HG03558 (cell line): ENCODE results near the gene IKZF1.

Source experiments
- ATAC-seq: cut with Tn5 transposase; IDR thresholded peaks from one replicate; pipeline ENCODE4 v1.9.1; 2021; ENCODE audit warnings: moderate number of reproducible peaks; ENCODE audit not compliant: unreplicated experiment; ENCODE audit errors: extremely low read depth

The IKZF1 gene

DNA sequence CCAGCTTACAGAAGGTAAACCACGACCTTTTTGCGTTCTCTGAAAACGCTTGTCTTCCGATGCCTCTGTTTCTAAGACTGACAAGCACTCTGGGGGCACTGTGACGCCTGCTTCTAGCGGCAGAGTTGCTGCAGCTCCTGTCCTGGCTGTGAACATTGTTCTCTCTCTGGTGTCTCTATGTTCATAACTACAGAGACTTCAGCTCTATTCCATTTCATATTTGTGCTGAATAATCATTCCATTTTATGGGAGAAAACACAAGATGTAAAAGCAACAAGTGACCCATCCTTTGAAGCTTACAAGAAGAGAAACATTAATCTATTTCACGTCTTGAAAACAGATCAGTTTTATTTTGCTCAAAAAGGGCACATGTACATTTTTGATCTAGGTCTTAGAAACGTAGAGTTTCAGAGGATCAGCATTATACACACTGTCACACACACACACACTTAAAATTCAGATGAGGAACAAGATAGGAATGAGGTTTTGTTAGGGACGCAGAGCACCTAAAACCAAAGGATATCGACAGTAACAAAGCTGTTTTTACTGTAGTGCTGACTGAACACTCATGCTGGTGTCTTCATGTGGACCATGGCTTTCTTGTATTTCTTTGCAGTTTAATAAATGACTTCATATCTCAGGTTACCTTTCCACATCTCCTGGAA is 3.0 kb downstream of the IKZF1 start:
- no peak for ATAC-seq

- no peak for ATAC-seq
Observed at GRCh38 chr7:50308203-50308531, 3.7 kb downstream of the IKZF1 start.

- no peak for ATAC-seq
Observed at GRCh38 chr7:50308532-50309385, 4.2 kb downstream of the IKZF1 start.

GRCh38 chr7:50309721-50310120 is 5.2 kb downstream of the IKZF1 start:
- no peak for ATAC-seq

GRCh38 chr7:50310361-50310760 is 5.8 kb downstream of the IKZF1 start:
- no peak for ATAC-seq

DNA sequence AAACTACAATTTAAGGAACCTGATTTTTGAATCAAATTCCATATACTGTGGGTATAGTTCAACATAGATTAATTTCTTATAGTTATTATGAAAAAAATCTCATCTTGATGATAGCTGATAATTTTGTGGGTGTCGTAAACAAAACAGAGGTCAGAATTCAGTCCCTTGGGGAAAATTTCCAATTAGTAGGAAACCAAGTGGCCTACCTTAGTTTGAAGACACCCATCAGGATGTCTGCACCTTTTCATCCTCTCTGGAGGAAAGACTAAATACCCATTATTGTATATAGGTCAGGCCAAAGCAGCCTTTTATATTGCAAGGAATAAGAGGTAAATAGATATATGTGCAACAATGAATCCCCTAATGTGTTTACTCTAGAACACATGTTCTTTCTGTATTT is 6.4 kb downstream of the IKZF1 start:
- ATAC-seq, result no peak

GRCh38 chr7:50312250-50313162 is 8.0 kb downstream of the IKZF1 start:
- no peak for ATAC-seq

DNA sequence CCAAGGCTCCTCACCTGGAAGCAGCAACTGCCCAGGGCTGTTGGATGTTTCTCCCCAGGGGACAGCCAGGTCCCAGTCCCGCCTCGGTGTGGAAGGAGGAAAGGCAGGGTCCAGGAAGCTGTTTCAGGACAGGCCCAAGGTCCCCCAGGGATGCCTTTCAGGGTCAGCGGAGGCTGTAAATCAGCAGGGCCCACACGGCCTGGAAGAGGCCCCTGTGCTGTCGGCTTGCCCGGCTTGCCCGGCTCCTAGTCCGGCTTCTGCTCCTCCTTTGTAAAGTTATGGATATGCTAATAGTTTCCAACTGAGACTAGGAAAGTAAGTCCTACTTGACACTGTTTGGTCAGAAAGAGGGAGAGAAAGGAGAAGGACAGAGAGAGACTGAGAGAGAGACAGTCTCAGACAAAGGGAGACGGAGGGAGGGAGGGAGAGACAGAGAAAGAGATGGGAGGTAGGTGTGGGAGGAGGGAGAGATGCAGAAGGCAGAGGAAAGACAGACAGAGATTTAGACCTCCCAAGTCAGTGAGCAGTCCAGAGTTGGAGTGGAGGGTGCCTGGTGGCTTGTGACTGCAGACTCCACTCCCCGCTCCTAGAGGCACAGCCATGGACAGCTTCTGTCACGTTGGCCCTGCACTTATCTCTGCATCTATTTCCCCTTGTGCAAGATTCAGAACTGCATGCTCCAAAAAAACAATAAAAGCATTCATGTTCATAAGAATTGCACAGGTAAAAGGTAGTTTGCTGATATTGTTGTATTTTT is 10.5 kb downstream of the IKZF1 start:
- no peak for ATAC-seq

GRCh38 chr7:50315739-50316671 is 11.5 kb downstream of the IKZF1 start:
- ATAC-seq, result no peak

DNA sequence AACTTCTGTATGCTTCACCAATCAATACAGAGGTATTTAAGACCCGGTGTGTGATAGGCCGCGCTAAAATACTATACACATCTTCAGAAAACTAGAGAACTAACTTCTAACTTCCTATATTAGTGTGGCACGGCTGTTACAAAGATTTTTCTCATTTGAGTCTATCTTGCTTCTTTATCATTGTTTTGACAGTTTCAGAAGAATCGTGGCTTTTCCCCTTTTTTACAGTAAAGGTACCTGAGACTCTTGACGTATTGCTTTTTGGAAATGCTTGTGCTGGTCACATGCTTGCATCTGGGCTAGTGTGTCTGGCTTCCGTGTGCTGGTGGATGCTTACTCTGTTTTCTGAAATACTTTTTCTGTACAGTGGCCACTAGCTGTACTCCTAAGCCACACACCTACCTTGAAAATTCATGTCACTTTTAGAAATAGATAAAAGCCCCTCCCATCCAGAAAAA is 12.7 kb downstream of the IKZF1 start:
- peak; percentile 45 for ATAC-seq

DNA sequence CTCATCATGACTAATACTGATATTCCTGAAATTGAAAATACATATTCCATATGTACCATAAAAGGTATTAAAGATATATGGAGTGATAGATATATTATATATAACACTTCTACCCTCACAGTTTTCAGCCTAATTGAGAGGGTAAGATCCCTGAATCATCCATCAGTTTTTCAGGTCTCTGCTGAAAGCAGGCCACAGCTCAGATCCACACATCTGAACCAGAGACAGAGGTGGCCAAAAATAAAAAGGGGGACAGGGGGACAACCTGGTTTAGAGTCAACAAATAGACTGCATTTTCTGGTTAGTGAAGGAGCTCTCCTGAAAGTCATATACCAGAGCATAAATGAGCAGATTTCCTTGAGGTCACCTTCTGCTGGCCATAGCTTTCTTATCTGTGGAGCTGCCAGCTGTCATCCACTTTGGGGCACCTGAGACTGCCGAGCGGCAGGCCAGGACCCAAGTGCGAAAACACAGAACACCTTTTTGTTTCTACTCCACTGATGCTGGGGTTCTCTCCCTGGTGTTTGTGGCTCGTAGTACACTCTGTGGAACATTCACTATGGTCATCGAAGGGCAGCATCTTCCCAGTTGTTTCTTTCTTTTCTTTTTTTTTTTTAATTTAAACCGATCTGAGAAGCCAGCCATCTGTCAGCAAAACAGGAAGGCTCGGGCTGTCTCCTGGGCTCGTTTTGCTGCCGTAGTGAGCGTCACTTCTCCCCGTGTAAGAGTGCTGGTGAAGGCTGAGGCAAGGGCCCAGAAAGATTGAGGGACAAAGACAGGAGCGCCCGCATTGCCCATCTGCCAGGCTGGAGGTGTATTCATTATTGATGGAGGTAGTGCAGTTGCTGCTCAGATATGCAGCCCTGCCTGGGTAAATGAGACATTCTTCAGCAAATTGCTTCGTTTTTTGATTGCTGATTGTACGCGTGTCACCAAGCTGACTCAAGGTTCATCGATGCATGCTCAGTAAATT is 13.5 kb downstream of the IKZF1 start:
- ATAC-seq, result peak; percentile 8

DNA sequence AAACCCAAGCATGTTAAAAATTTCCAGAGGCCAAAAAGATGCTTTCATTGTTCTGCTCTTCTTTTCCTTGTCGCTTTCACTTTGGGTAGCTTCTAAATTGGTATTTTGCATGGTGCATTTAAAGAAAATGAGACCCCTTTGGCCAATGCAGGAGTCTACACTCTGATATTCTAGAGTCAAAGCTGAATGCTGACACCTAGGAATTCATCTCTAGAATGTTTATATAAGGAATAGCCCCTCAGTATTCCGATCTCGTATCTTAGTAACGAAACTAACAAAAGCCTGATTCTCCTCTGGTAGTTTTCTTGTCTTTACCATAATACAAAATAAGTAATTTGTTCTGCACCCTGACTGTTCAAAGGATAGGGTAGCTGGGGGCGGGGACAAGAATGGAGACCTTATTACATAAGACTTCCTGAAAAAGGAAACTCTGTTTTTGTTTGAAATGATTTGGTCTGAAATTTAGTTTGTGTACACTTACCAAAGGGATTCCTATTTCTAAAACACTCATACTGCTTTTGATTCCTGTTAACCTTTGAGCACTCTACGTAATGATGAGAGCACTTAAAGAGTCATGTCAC is 17.1 kb downstream of the IKZF1 start:
- no peak for ATAC-seq

- ATAC-seq, result no peak
Observed at GRCh38 chr7:50324113-50324512, 19.6 kb downstream of the IKZF1 start.

- no peak for ATAC-seq
Observed at GRCh38 chr7:50327443-50327842, 22.9 kb downstream of the IKZF1 start.

DNA sequence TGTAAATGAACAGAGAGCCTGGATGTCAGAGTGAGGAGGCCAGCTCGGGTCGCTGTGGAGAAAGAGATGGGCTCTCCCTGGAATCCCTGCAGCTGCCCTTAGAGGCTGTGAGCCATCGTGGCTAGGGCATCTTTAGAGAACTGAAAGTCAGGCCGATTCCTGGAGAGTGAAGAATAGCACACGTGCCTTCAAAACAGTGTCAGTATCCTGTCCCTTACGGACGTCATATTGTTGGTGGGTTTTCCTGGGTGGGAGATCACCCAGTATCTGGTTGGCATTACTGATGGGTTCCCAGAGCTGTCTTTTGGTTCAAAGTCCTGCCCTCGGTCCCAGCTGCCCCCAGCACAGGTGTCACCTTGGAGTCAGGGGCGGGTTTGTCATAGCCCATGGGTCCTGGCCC is 25.3 kb downstream of the IKZF1 start:
- ATAC-seq, result no peak

GRCh38 chr7:50330254-50330653 is 25.7 kb downstream of the IKZF1 start:
- ATAC-seq, result no peak

DNA sequence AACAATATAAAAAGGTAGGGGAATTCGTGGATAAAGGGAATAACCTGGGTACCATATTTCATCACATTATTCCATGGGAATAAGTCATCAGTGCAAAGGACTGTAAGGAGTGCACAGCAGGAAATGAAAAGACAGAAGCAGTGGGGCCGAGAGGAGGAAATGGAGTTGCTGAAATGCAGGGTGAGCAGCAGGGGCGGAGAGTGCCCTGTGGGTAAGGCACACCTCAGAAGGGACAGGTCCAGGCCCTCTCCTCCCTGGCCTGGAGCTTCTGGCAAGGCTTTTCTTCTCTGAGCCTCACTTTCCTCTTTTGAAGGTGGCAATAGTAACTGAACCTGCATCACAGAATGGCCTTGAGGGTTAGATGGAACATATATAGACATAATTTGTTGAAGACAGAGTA is 26.2 kb downstream of the IKZF1 start:
- no peak for ATAC-seq
